SKM-1 treated with dmso at 0.1 percent for 144 hours (cell line): ENCODE data around the gene GAD1.

Experiments used
- DNase-seq: peaks from one replicate; lab custom pipeline; 2025; ENCODE audit not compliant: unreplicated experiment; lab: John Stamatoyannopoulos, UW

The GAD1 gene

DNA sequence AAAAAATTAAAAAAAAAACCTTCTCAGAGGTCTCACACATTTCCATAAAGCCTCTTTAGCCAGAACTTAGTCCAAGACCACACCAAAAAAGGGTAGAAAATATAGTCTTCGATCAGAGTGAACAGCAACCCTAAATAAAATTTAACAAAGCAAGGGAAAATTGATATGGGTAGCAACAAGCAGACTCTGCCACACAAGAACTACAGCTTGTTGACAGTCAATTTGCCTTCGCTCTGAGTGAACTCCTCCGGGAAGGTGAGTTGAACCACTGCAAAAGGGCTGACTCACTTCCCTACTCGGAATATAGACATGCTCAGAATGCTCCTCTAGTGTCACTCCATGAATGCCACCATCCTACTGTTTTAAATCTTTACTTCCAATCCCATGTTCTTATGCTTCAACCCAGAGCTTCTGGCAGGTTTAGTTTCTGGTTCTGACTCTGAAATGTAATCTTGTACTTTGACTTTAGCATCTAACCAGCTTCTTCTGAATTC, 24.1 kb downstream of the GAD1 start:
- no peak for DNase-seq

DNA sequence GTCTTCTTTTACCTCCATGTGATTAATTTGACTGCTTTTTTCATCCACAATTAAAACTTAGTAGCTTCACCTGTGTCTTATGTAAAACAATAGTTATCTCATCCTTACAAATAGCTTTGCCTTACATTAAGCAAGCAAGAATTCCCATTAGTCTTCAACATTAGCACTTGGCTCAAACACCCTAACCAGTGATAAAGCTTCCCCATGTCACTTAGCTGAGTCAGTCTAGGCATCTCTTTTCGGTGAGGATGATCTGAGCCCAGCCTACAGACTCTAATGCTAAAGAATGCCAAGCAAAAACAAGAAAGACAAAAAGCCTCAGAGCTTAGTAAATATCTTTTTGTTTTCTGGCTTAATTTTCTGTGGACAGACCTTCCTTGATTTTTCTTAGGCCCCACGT, 26.1 kb downstream of the GAD1 start:
- no peak for DNase-seq

- no peak for DNase-seq
Measured at GRCh38 chr2:170843656-170844055, 27.0 kb downstream of the GAD1 start.

DNA sequence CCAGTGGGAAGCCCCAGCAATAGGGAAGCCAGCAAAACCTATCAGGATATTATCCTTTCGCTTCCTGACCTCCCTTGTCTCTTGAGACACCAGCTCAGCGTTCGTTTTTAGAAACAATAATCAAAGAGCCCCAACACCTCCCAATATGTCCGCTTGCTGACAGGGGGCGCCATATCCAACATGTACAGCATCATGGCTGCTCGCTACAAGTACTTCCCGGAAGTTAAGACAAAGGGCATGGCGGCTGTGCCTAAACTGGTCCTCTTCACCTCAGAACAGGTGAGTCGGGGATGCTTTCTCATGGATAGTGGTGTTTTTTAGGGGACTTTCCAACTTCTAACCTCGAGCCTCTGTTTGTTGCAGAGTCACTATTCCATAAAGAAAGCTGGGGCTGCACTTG, 28.7 kb downstream of the GAD1 start:
- DNase-seq = no peak

DNA sequence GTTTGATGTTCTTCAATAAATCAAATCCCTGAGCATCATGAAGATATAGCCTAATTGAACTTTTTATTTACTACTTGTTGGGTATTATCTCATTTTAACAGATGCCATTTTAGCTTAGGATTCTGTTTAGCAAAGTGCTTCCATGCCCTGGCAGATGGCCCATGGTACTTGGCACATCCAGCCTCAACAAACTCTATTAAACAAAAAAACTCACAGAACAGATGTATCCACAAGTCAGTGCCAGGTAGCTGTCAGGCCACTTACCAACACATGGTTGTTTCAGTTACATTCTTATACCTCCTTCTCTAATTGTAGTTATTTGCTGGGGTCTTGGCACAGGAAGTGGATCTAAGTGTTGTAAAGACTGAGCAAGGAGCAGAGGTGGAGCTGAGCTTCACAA, 29.6 kb downstream of the GAD1 start:
- no peak for DNase-seq

DNA sequence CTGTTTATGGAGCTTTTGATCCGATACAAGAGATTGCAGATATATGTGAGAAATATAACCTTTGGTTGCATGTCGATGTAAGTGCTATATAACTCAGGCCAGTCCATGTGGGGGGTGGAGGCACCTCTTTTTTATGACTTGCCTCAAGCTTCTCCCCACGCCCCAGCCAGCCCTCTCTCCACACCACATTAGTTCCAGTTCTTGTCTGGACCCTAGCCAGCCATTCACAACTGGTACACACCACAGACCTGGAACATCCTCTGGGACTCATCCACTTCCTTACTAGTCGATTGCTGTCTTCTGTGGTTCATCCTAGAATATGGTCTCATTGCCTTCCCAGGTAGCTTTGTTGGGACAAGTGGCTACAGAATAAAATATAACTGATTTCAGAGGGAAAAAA, 31.0 kb downstream of the GAD1 start:
- DNase-seq = no peak

GRCh38 chr2:170848587-170848986, 31.9 kb downstream of the GAD1 start:
- no peak for DNase-seq

- DNase-seq = no peak
Measured at GRCh38 chr2:170850251-170850650, 33.6 kb downstream of the GAD1 start.

GRCh38 chr2:170851635-170852034, 34.9 kb downstream of the GAD1 start:
- no peak for DNase-seq

DNA sequence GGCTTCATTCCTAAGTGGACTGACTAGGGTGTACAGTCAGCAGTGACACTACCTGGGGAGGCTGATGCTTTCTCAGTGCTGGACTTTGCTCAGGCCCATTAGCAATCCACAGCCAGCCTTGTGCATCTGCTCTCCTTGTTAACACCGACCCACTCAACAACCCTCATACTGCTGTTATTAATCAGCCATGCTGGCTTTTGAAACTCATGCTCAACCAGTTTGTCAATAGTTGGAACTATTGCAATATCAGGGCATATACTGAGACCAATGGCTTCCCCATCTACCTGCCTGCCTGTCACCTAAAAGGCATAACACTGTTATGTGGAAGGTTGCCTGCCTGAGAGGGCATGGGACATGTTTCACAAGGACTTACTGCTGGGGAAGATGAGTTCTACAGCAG, 39.4 kb downstream of the GAD1 start:
- no peak for DNase-seq

- DNase-seq = no peak
Measured at GRCh38 chr2:170862286-170862902, 45.7 kb downstream of the GAD1 start.

DNA sequence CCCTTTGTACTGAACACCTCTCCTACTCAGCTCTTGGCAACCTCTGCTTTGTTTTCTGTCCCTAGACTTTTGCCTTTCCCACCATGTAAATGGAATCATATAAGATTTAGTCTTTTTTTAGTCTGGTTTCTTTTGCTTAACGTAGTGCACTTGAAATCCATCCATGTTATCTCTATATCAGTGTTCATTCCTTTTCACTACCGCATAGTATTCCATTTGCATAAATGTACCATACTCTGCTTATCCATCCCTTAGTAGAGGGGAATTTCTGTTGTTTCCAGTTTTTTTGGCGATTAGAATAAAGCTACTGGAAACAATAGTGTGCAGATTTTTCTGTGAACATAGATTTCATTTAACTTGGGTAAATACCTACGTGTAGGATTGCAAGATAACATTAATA, 46.4 kb downstream of the GAD1 start:
- DNase-seq = no peak

- no peak for DNase-seq
Measured at GRCh38 chr2:170869036-170869435, 52.3 kb downstream of the GAD1 start.

GRCh38 chr2:170869461-170869860, 52.8 kb downstream of the GAD1 start:
- no peak for DNase-seq

DNA sequence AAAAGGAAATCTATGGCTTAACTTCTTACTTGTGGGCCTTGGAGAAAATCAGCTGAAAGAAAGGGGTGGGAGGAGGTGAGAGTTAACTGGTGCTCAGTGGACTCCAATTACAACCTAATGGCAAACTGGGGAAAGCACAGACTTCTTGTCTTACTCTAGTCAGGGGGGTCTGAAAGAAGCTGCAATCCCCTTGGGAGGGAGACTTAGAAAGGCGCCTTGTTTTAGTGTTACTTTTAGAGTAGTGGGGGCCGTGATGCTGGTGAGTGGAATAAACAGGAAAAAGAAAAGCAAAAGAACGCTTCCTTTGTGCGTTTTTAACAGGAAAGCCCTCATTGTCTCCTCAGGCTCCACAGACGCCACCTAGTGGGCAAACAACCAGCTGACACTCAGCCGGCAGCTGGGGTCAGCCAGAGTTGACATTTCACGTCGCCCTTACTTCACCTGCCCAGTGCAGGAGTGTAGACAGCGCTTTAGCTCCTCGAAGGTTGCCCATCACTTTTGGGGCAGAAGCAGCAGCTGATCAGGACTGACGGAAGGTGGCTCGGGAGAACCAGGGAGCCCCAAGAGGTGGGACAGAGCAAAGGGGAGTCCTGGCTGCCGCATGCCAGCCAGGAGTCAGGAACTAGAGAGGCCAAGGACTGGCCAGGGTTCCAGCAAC, 56.5 kb downstream of the GAD1 start:
- peak; percentile 72 for DNase-seq

DNA sequence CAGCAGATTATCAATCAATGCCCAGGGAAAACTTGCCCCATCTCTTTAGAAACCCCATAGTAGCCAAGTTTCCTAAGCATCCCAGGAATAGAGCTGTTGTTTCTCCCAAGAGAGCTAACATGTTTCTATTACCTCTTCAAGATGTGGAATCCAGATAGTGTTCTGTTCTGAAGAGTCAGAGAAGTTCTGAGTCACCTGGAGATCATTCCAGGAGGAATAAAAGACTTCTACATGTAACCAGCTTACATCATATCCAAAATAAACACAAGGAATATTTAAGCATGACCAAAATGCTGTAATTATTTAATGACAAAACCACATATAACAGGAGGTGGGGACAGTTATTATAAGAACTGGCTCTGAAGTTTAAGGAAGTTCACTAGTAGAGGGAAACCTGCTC, 61.4 kb downstream of the GAD1 start:
- no peak for DNase-seq

DNA sequence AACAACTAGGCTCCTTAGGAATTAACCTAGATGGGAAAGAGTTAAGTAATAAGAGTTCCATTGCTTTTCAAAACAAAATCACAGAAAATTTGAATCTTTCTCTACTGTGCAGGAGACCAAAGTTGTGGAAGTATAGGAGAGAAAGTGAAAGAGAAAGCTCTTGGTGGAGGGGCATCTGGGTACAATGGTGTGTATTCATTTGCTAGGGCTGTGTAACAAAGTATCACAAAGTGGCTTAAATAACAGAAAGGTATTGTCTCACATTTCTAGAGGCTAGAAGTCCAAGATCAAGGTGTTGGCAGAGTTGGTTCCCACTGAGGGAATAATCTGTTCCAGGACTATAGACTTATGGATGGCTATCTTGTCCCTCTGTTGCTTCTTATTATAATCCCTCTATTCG, 61.8 kb downstream of the GAD1 start:
- no peak for DNase-seq

DNA sequence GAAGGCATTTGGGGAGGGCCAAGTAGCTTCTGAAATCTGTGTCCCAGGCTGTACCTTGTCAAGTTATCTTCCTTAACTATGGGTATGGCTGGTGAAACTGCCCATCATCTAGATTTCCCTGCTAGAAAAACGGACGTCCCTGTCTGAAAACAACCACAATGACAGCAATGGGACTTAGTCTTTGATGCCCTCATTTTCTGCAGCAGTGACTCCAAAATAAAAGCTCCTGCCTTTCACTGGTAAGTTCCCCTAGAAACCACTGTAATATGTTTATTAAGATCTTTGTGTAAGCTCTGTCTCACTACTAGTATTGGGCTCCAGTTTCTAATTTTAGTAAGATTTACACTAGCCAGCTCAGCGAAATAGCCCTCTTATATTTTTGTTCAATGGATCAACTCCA, 65.2 kb downstream of the GAD1 start:
- no peak for DNase-seq

DNA sequence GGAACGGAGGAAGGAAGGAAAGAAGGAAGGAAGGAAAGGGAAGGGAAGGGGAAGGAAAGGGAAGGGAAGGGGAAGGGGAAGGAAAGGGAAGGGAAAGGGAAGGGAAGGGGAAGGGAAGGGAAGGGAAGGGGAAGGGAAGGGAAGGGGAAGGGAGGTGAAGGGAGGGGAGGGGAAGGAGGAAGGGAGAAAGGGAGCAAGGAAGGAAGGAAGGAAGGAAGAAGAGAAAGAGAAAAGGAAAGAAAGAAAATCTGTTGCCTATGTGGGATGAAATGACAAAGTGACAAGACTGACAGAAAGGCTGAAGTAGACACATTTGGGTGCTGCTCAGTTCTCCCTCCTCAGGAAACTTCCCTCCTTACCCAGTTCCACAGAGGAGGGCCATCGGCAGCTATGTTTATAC, 66.1 kb downstream of the GAD1 start:
- no peak for DNase-seq

- DNase-seq = no peak
Measured at GRCh38 chr2:170883683-170884082, 67.0 kb downstream of the GAD1 start.

- DNase-seq = no peak
Measured at GRCh38 chr2:170885130-170885791, 68.6 kb downstream of the GAD1 start.

DNA sequence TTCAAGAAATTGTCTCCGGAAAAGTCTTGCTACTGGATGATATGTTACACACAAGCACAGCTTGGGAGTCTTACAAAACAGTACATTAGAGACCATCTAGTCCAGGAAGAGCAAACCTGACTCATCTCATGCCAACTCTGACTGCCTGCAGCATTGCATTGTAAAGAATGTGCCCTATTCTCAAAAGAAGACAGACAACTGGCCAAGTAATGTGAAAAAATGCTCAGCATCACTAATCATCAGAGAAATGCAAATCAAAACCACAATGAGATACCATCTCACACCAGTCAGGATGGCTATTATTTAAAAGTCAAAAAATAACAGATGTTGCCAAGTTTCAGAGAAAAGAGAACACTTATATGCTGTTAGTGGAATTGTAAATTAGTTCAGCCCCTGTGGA, 69.7 kb downstream of the GAD1 start:
- no peak for DNase-seq
